GM18519 (cell line): ENCODE measurements around the gene PNLIPRP2.

ENCODE experiments used
- ATAC-seq: cut with Tn5 transposase; IDR thresholded peaks from one replicate; pipeline ENCODE4 v1.9.1; 2021; ENCODE audit warnings: mild to moderate bottlenecking, moderate library complexity; ENCODE audit not compliant: unreplicated experiment, low FRiP score

The PNLIPRP2 gene

GRCh38 chr10:116653885-116654284, 33.1 kb downstream of the PNLIPRP2 start:
- no peak for ATAC-seq

DNA sequence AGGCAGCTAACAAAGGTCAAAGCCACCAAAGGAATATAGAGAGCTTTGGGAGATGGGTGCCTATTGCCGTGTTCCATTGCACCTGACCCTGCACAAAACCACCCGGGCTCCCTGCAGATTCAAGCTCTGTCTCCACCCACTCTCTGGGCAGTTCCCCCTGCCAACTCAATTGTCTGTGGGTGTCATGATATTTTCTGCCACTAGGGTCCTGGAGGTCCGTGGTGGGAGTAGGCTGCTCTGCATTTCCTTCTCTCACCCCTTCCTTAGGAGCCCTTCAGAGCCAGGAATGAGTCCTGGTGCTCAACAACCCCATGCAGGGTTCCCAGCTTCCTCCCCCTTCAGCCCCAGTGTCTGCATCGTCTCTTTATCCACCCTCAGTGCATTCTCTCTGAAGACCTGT, 34.1 kb downstream of the PNLIPRP2 start:
- no peak for ATAC-seq

- no peak for ATAC-seq
These were observed 34.8 kb downstream of the PNLIPRP2 start for GRCh38 chr10:116655568-116655967.

GRCh38 chr10:116656044-116656443, 35.3 kb downstream of the PNLIPRP2 start:
- no peak for ATAC-seq

DNA sequence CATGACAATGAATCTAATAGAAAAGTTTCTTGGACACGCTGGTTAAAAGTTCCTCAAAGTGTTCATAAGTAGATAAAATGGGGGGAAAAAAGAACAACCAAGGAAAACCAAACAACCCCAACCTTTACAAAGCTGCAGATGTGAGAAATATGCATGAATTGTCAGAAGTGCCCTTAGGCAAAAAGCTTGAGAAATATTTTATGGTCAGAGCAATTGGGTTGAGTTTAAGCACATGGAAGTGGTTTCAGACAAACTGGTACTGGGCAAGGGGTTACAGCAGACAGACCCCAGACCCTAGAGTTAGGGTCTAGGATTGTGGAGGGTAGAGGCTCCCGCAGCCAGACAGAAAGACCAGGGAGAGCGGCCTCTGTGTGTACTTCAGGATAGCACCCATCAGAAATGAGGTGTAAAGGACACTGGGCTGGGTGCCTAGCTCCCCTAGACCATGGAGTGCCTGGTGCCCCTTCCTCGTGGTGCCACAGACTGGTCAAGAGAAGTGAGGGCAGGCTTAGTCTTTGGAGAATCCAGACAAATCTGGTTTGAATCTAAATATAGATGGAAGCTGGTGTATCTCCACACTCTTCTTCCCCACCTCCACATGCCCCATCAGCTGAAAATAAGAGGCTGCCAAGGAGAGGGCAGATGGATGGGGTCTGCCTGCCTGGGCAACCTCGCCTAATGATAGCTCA, 37.3 kb downstream of the PNLIPRP2 start:
- no peak for ATAC-seq

- ATAC-seq = no peak
These were observed 38.4 kb downstream of the PNLIPRP2 start for GRCh38 chr10:116659049-116659670.

DNA sequence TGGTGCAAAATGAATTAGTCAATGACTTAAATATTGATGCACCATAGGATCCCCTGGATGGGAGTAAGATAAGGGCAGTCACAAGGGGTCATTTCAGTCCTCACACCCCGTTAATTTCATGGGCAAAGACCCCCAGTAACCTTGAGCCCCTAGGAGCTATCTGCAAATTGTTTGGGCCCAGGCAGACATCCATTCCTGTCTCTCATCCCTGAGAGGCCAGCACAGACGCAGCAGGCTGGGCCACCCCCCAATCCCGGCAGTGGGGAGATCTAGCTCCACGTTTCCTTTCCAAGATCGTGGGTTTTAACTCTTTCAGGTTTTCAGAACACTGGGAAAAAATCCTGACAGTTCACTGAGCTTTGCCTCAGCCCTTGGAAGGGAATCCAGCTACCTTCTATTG, 40.1 kb downstream of the PNLIPRP2 start:
- no peak for ATAC-seq

DNA sequence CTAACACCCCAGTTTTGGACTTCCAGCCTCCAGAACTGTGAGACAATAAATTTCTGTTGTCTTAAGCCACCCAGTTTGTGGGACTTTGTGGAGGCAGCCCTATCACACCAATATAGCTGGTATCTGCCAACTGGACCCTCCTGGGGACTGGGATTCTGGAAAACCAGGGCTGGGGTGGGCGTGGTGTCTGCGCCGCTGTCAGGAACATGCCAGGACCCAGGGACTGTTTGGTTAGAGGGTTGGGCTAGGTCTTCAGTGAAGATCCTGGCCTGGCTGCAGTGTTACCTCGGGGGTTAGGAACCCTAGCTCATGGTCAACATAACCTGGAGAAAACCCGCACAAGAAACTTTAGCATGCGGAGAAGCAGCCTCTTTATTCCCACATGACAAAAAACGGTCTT, 42.6 kb downstream of the PNLIPRP2 start:
- ATAC-seq = no peak

DNA sequence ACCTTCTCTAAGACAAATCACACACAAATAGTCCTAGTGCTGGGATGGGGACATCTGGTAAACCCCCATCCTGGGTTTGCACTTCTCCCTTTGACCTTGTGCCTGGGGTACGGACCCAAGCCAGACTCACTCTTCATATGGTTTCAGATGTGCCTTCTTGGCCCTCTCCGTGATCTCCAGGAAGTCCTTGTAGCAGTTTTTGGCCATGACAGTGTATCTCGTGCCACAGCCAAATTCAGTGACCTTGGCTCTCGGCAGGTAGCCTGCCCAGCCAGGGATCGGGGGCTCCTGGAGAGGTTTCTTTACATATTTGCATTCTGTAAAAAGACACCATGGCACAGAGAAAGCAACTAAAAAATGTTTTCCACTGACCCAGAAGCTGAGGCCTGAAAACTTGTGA, 43.9 kb downstream of the PNLIPRP2 start:
- no peak for ATAC-seq

DNA sequence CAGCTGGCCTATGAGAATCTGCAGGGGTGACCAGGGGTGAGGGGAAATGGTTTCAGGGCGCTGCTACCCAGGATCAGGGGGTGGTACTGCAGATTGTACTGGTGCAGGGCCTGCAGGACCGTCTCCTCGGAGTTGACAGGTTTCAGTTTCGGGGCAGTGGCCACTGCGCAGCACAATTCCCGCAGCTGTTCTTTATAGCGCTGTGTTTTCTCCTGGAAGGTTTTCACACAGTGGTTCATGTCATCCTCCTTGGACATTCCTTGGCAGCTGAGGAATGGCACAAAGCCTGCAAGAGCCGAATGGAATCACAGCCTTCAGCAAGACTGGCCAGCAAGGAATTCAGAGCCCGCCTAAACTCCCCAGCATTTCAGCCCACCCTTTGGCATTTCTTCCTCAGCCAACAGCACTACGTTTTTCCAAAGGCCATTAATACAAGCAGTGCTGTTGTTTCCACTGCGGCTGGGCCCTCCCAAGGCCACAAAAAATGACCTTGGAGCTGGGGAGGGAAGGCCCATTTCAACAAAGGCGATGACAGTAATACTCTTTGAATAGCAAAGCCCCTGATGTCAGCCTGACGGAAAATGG, 44.9 kb downstream of the PNLIPRP2 start:
- ATAC-seq = no peak

DNA sequence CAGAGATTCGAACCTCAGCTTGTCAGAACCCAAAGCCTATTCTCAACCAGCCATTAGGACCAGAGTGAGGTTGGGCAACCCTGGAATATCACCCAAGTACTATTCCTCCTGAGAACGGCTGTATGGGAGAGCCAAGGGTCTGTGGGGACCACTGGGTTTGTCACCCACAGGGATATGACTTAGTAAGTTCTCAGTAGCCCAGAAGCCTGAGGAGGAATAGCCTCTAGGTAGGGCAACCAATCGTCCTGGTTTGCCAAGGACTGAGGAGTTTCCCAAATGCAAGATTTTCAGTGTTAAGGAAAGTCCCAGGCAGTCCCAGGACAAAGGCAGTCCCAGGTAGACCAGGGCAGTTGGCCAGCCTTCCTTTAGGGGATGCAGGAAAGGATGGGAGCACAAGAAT, 46.7 kb downstream of the PNLIPRP2 start:
- no peak for ATAC-seq

DNA sequence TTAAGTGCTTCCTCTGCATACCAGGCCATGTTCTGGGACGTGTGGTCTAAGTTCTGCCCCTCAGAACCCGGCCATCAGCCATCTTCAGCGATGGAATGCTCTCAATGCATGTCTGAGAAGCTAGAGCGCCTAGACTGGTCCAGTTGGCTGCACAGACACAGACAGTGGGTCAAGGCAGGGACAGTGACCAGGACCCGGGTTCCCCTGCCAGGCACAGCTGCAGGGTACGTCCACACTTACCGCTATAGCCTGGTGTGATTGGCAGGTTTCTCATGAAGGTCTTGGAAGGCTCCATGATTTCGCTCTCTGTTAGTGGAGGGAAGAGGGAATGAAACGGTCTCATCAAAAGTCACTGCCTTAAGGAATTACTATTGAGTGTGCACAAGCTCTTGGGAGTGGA, 47.3 kb downstream of the PNLIPRP2 start:
- no peak for ATAC-seq

DNA sequence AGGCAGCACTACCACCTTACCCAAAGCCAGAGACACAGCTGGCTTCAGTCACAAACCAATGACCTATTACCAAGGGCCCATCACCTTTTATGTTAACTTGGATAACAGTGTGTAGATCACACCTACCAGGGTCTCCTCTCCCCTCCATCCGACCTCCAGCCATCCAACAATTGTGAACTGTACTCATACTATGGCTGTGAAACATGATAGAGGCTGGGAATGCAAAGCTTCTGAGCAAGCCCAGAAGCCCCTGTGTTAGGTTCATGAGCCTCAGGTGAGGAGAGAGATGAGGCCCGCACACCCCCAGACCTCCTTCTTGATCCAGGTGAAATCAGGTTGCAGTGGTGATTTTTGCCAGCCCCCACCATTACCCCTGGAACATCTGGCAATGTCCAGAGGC, 47.7 kb downstream of the PNLIPRP2 start:
- ATAC-seq = no peak

GRCh38 chr10:116669080-116669479, 48.3 kb downstream of the PNLIPRP2 start:
- ATAC-seq = no peak

- no peak for ATAC-seq
These were observed 49.3 kb downstream of the PNLIPRP2 start for GRCh38 chr10:116669832-116670644.

DNA sequence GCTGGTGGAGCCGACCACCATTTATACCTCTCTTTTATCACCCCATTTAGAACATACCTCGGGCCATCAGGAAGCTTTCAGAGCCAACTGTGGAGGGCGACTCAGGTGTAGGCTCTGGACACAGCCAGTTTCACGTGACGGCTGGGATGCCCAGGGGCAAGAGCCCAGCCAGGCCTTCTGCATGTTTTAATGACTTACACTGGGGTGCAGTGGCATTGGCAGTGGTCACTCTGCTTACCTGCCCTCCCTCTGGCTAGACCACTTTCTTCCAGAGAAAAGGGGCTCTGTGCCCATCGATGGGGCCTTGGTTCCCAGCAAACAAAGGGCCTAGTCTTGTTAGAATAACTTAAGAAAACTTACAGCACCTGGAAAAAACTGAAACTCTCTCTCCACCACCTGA, 50.0 kb downstream of the PNLIPRP2 start:
- no peak for ATAC-seq

- no peak for ATAC-seq
These were observed 50.6 kb downstream of the PNLIPRP2 start for GRCh38 chr10:116671274-116671926.

GRCh38 chr10:116672891-116673290, 52.1 kb downstream of the PNLIPRP2 start:
- ATAC-seq = no peak

GRCh38 chr10:116673866-116674265, 53.1 kb downstream of the PNLIPRP2 start:
- no peak for ATAC-seq

DNA sequence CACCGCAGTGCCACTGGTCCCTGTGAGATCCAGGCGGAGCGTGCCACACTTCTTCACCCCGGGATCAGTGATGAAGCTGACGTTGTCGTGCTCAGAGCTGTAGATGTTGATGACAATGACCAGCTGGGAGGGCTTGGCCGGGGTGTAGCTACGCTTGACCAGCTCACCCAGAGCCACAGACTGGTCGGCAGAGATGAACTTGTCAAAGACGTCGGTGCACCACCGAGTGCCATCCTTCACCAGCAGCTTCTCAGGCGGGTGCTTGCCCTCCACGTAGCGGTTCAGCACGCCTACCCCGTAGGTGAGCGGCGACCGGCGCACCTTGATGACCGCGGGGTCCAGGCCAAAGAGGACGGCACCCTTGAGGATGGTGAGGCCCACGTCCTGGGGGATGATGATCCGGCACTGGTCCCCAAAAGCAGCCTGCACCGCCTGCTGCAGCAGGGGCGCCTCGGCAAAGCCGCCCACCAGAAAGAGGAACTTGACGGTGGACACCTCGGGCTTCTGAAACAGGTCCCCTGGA, 54.2 kb downstream of the PNLIPRP2 start:
- no peak for ATAC-seq
